HepG2 (cell line): ENCODE data around the gene AFAP1. TPM values are rescaled to one million over a fixed set of nuclear protein-coding genes. Genes with fewer than 3 reads are reported as not detected.

Experiments
- ATAC-seq: fragments of 200-7000 bp; cut with Tn5 transposase; 3 replicates; pipeline ENCODE4 v1.9.1; 2020; ENCODE audit warnings: mild to moderate bottlenecking, moderate library complexity
- BruUV-seq: library from RNA; stranded (reverse); fragments of 400-500 nt; replicated peaks from 2 replicates; lab custom pipeline; 2021; lab: Mats Ljungman, UMichigan
- CTCF ChIA-PET: fragments of 300-600 bp; formaldehyde crosslinking; extraction: SDS; loops from one replicate; lab custom pipeline; 2021; ENCODE audit warnings: low total read pairs, inconsistent platforms, low intra/inter-chr PET ratio; lab: Yijun Ruan, JAX
- POLR2A ChIA-PET: fragments of 350-600 bp; sonication (Branson Sonifier 250); formaldehyde crosslinking; loops from one replicate; lab custom pipeline; 2020; ENCODE audit warnings: antibody characterized with exemption, inconsistent platforms; lab: Yijun Ruan, JAX
- DNase-seq: peaks from one replicate; pipeline ENCODE4 v3.0.0-alpha.2; 2015; ENCODE audit warnings: low spot score
- FAIRE-seq: peaks from 3 replicates; lab custom pipeline; 2011; peaks lifted over from hg19 to GRCh38; lab: Jason Lieb, UNC
- H2AFZ ChIP-seq: one replicate; pipeline ENCODE4 v1.6.1; 2011; ENCODE audit warnings: low read length, inconsistent platforms
- H3K27ac ChIP-seq: fragments of 300-600 bp; 3 replicates; pipeline ENCODE4 v1.8.0; 2011; ENCODE audit warnings: mixed run types, mild to moderate bottlenecking, mixed read lengths, low read length, inconsistent platforms; ENCODE audit not compliant: insufficient read depth; ENCODE audit errors: extremely low read length
- H3K27me3 ChIP-seq, 2 experiments: fragments of 200-600 bp in 1 of 2; 2 replicates in 1 of 2; 3 replicates in 1 of 2; pipeline versions ENCODE4 v1.6.0 to v1.8.0; 2011; ENCODE audit warnings: low read length in 2 of 2, mild to moderate bottlenecking in 2 of 2, moderate library complexity in 2 of 2, inconsistent platforms in 1 of 2; ENCODE audit not compliant: insufficient read depth in 2 of 2, control insufficient read depth in 1 of 2
- H3K36me3 ChIP-seq, 2 experiments: fragments of 200-600 bp in 1 of 2; replicated peaks in 1 of 2; 2 replicates in 1 of 2; 3 replicates in 1 of 2; pipeline versions ENCODE4 v1.5.1 to v1.8.0; 2011; ENCODE audit warnings: low read length in 2 of 2, inconsistent platforms in 1 of 2; ENCODE audit not compliant: insufficient read depth in 2 of 2, control insufficient read depth in 1 of 2
- H3K4me1 ChIP-seq: 2 replicates; pipeline ENCODE4 v1.5.1; 2012; ENCODE audit warnings: low read length, inconsistent platforms; ENCODE audit not compliant: insufficient read depth
- H3K4me2 ChIP-seq: 2 replicates; pipeline ENCODE4 v1.6.0; 2011; ENCODE audit warnings: low read depth, low read length, inconsistent platforms
- H3K4me3 ChIP-seq, 3 experiments: fragments of 200-600 bp in 1 of 3; sonication (generic), shearing (Covaris generic) in 1 of 3; replicated peaks in 1 of 3; 2 replicates each; pipeline ENCODE4 v1.5.1; 2011 to 2016; ENCODE audit warnings: low read length in 3 of 3, inconsistent platforms in 2 of 3, low read depth in 2 of 3, mild to moderate bottlenecking in 2 of 3, control low read depth in 1 of 3, mixed read lengths in 1 of 3; ENCODE audit not compliant: insufficient read depth in 1 of 3
- H3K79me2 ChIP-seq: one replicate; pipeline ENCODE4 v1.6.1; 2011; ENCODE audit warnings: low read length, inconsistent platforms; ENCODE audit not compliant: insufficient read depth
- H3K9ac ChIP-seq: 2 replicates; pipeline ENCODE4 v1.6.0; 2011; ENCODE audit warnings: mild to moderate bottlenecking, low read depth, low read length, inconsistent platforms; ENCODE audit not compliant: insufficient read depth
- H3K9me3 ChIP-seq: 2 replicates; pipeline ENCODE4 v1.5.1; 2012; ENCODE audit warnings: mild to moderate bottlenecking, low read length
- H4K20me1 ChIP-seq: 2 replicates; pipeline ENCODE4 v1.6.0; 2011; ENCODE audit warnings: inconsistent platforms, mild to moderate bottlenecking, low read length, moderate library complexity; ENCODE audit not compliant: insufficient read depth
- FOXA1 ChIP-seq, 2 experiments: fragments of 450-650 bp in 1 of 2; sonication (generic) in 1 of 2; formaldehyde crosslinking in 1 of 2; IDR thresholded peaks; 2 replicates each; pipeline versions ENCODE4 v1.4.0 to v1.6.1; 2016 to 2020; ENCODE audit warnings: missing genetic modification reagents in 1 of 2
- FOXJ3 ChIP-seq: sonication (generic); formaldehyde crosslinking; IDR thresholded peaks from 2 replicates; pipeline ENCODE4 v1.4.0; 2020; ENCODE audit warnings: missing genetic modification reagents, mild to moderate bottlenecking, borderline replicate concordance
- GATAD2A ChIP-seq: IDR thresholded peaks from 2 replicates; pipeline ENCODE4 v1.6.1; 2016
- HMG20A ChIP-seq: IDR thresholded peaks from 2 replicates; pipeline ENCODE4 v1.6.1; 2016; ENCODE audit warnings: borderline replicate concordance
- NR2F2 ChIP-seq: IDR thresholded peaks from 2 replicates; pipeline ENCODE4 v1.6.1; 2012; ENCODE audit warnings: low read depth, inconsistent platforms, borderline replicate concordance
- RARA ChIP-seq: IDR thresholded peaks from 2 replicates; pipeline ENCODE4 v1.6.1; 2016; ENCODE audit warnings: missing genetic modification reagents, missing compliant biosample characterization
- RBFOX2 ChIP-seq: fragments of 200-400 bp; formaldehyde crosslinking; IDR thresholded peaks from 2 replicates; pipeline ENCODE4 v1.6.1; 2017; ENCODE audit warnings: low read depth, mild to moderate bottlenecking, low read length
- SKI ChIP-seq: fragments of 450-650 bp; IDR thresholded peaks from one replicate; pipeline ENCODE4 v1.6.1; 2018; ENCODE audit warnings: mild to moderate bottlenecking; ENCODE audit not compliant: partially characterized antibody
- SNAPC2 ChIP-seq: sonication (generic); formaldehyde crosslinking; IDR thresholded peaks from 2 replicates; pipeline ENCODE4 v1.8.1; 2022; ENCODE audit warnings: mild to moderate bottlenecking, missing genetic modification reagents
- ZBTB25 ChIP-seq: IDR thresholded peaks from 2 replicates; pipeline ENCODE4 v1.6.1; 2018; ENCODE audit warnings: missing genetic modification reagents
- ZMYM2 ChIP-seq: sonication (generic); formaldehyde crosslinking; IDR thresholded peaks from 2 replicates; pipeline ENCODE4 v1.8.0; 2022; ENCODE audit warnings: mild to moderate bottlenecking, missing genetic modification reagents
- ZNF652 ChIP-seq: IDR thresholded peaks from 2 replicates; pipeline ENCODE4 v1.6.1; 2016; ENCODE audit warnings: low read depth, borderline replicate concordance
- ZSCAN29 ChIP-seq: sonication (generic); formaldehyde crosslinking; conservative IDR thresholded peaks from 2 replicates; pipeline ENCODE4 v1.4.0; 2020; ENCODE audit warnings: mild to moderate bottlenecking, missing genetic modification reagents
- WGBS: methylation state at CpG from one replicate; pipeline ENCODE4 v1.1.6; 2017; ENCODE audit warnings: low lambda C conversion rate; 5-methylcytosine and 5-hydroxymethylcytosine counted together
- in situ Hi-C: cut with HindIII; loops from 2 replicates; pipeline ENCODE4 v1.10.0; 2017; ENCODE audit warnings: low pct_unique_long_range_greater_than_20kb; ENCODE audit not compliant: extremely low pct_ligation_motif_present
- intact Hi-C: fragments of 100-400 bp; cut with micrococcal nuclease; formaldehyde crosslinking; loops from one replicate; pipeline ENCODE4 v1.10.0; 2022; ENCODE audit not compliant: unreplicated experiment
- polyA plus RNA-seq, 8 experiments: library from polyadenylated mRNA; depleted of rRNA in 3 of 8; stranded (reverse) in 7 of 8; unstranded in 1 of 8; fragments of >200 nt; fragmentation: Illumina TruSeq in 4 of 8; extraction: Trizol in 4 of 8; gene quantifications; 2 replicates each; pipeline versions ENCODE4 v1.2.1 to v1.2.3, GENCODE V29; 2011 to 2016; ENCODE audit warnings: low read depth in 4 of 8, missing spikeins in 1 of 8, mixed read lengths in 1 of 8; ENCODE audit not compliant: insufficient read depth in 1 of 8
- total RNA-seq, 5 experiments: library from RNA; depleted of rRNA; stranded (reverse); fragments of >200 nt; fragmentation: Illumina TruSeq; extraction: Trizol; gene quantifications; 2 replicates each; pipeline ENCODE4 v1.2.3, GENCODE V29; 2016; ENCODE audit warnings: low read depth in 1 of 5
- TF ChIP-seq, protein P1 (sequence below): sonication (generic); formaldehyde crosslinking; IDR thresholded peaks from 2 replicates; pipeline ENCODE4 v1.4.0; 2020; ENCODE audit warnings: missing genetic modification reagents
- TF ChIP-seq, protein P2 (sequence below): IDR thresholded peaks from 2 replicates; pipeline ENCODE4 v1.6.1; 2012; ENCODE audit warnings: low read depth, low read length, improper control_type of control experiment

Gene AFAP1
- total and polyA plus RNA-seq, 2 of the 13 experiments (the other 11 are each of a cell fraction or from before 2014, with no cell fraction given): 2.5 TPM

GRCh38 chr4:7858498-7858897 is 81.2 kb downstream of the AFAP1 start (continued):
- TF ChIP-seq, protein P1, sequence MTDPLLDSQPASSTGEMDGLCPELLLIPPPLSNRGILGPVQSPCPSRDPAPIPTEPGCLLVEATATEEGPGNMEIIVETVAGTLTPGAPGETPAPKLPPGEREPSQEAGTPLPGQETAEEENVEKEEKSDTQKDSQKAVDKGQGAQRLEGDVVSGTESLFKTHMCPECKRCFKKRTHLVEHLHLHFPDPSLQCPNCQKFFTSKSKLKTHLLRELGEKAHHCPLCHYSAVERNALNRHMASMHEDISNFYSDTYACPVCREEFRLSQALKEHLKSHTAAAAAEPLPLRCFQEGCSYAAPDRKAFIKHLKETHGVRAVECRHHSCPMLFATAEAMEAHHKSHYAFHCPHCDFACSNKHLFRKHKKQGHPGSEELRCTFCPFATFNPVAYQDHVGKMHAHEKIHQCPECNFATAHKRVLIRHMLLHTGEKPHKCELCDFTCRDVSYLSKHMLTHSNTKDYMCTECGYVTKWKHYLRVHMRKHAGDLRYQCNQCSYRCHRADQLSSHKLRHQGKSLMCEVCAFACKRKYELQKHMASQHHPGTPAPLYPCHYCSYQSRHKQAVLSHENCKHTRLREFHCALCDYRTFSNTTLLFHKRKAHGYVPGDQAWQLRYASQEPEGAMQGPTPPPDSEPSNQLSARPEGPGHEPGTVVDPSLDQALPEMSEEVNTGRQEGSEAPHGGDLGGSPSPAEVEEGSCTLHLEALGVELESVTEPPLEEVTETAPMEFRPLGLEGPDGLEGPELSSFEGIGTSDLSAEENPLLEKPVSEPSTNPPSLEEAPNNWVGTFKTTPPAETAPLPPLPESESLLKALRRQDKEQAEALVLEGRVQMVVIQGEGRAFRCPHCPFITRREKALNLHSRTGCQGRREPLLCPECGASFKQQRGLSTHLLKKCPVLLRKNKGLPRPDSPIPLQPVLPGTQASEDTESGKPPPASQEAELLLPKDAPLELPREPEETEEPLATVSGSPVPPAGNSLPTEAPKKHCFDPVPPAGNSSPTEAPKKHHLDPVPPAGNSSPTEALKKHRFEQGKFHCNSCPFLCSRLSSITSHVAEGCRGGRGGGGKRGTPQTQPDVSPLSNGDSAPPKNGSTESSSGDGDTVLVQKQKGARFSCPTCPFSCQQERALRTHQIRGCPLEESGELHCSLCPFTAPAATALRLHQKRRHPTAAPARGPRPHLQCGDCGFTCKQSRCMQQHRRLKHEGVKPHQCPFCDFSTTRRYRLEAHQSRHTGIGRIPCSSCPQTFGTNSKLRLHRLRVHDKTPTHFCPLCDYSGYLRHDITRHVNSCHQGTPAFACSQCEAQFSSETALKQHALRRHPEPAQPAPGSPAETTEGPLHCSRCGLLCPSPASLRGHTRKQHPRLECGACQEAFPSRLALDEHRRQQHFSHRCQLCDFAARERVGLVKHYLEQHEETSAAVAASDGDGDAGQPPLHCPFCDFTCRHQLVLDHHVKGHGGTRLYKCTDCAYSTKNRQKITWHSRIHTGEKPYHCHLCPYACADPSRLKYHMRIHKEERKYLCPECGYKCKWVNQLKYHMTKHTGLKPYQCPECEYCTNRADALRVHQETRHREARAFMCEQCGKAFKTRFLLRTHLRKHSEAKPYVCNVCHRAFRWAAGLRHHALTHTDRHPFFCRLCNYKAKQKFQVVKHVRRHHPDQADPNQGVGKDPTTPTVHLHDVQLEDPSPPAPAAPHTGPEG (CRISPR knock-in tag): 0 out of 2 replicates have a peak, but pooled peaks have one; percentile 39
- TF ChIP-seq, all 625 proteins: peak for 4

GRCh38 chr4:7857993-7858392 is 81.7 kb downstream of the AFAP1 start:
- WGBS: 5% methylated on average over 2 of the region's 2 CpGs
- ChIA-PET POLR2A (no interaction called here), CTCF (no interaction called here)
- peak; percentile 95 for FAIRE-seq
- ATAC-seq: peak; percentile 95
- Histone ChIP-seq H3K36me3 (peaks cover 0 to 10% of the 10 kb centered on the region in 2 experiments; a peak in 2 of 5 replicates), H3K27ac (peak overlapping the region; percentile 90), H2AFZ (no peak overlapping the region), H3K4me3 (peak overlapping the region in 2 of 3 experiments; percentile 21 to 47; a peak in 2 of 6 replicates), H4K20me1 (no peaks in the 10 kb centered on the region), H3K9me3 (no peaks in the 10 kb centered on the region), H3K27me3 (no peaks in the 10 kb centered on the region), H3K4me2 (peak overlapping the region; percentile 80), H3K4me1 (peaks cover 31% of the 10 kb centered on the region), H3K9ac (peak overlapping the region; percentile 63), H3K79me2 (no peaks in the 10 kb centered on the region)
- peak; percentile 85 for DNase-seq
- intact Hi-C loops: loop anchor here (1.0 kb wide), 1 partner anchor 49 kb away; no protein-coding TSS in a partner anchor
- BruUV-seq: no TSS peak
- in situ Hi-C loops: no loop called here
- TF ChIP-seq, protein P2, sequence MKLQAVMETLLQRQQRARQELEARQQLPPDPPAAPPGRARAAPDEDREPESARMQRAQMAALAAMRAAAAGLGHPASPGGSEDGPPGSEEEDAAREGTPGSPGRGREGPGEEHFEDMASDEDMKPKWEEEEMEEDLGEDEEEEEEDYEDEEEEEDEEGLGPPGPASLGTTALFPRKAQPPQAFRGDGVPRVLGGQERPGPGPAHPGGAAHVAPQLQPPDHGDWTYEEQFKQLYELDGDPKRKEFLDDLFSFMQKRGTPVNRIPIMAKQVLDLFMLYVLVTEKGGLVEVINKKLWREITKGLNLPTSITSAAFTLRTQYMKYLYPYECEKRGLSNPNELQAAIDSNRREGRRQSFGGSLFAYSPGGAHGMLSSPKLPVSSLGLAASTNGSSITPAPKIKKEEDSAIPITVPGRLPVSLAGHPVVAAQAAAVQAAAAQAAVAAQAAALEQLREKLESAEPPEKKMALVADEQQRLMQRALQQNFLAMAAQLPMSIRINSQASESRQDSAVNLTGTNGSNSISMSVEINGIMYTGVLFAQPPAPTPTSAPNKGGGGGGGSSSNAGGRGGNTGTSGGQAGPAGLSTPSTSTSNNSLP: peak; percentile 57; the same call in 1 of the 2 replicates
- TF ChIP-seq HMG20A (CRISPR knock-in tag) (peak; percentile 60; the same call in 1 of the 2 replicates), RBFOX2 (peak; percentile 33; the same call in 1 of the 2 replicates), FOXA1 (IDR thresholded peaks at IDR 0.05) (0 out of 2 replicates have a peak, but pooled peaks have one; percentile 36), FOXA1 (CRISPR knock-in tag; IDR thresholded peaks at IDR 0.05) (peak; percentile 67), RARA (CRISPR knock-in tag) (peak; percentile 84), SKI (no peak), NR2F2 (peak; percentile 57; the same call in 1 of the 2 replicates), ZMYM2 (no peak), ZSCAN29 (no peak), FOXJ3 (peak; percentile 64; the same call in 1 of the 2 replicates), ZBTB25 (CRISPR knock-in tag) (0 out of 2 replicates have a peak, but pooled peaks have one; percentile 9), ZNF652 (CRISPR knock-in tag) (peak; percentile 51; the same call in 1 of the 2 replicates), GATAD2A (peak; percentile 50; the same call in 1 of the 2 replicates), SNAPC2 (CRISPR knock-in tag) (0 out of 2 replicates have a peak, but pooled peaks have one; percentile 30)
